DMS 273 treated with DMSO at 0.1 percent for 48 hours (cell line): ENCODE results near the gene CBFB.

ENCODE experiments used
- DNase-seq: peaks from one replicate; lab custom pipeline; 2025; lab: John Stamatoyannopoulos, UW

Gene CBFB

GRCh38 chr16:67129422-67129821 lies 100.5 kb downstream of the CBFB start:
- no peak for DNase-seq

DNA sequence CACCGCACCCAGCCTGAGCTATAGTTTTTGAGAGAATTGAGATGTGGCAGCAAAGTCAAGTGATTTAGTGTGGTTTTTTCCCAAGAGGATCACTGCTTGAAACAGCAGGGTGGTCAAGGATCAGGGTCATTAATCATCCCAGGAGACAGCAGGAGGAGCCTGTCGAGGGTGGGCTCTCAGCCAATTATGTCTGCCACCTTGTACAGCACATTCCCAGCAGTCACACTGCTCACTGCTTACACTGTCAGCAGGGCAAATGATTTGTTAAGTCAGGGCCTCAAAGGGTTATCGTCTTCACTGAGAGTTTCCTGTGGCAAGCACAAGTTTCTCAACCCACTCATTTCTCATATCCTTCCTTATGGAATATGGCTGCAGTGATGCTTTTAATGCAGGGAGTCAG lies 108.7 kb downstream of the CBFB start:
- DNase-seq = no peak

DNA sequence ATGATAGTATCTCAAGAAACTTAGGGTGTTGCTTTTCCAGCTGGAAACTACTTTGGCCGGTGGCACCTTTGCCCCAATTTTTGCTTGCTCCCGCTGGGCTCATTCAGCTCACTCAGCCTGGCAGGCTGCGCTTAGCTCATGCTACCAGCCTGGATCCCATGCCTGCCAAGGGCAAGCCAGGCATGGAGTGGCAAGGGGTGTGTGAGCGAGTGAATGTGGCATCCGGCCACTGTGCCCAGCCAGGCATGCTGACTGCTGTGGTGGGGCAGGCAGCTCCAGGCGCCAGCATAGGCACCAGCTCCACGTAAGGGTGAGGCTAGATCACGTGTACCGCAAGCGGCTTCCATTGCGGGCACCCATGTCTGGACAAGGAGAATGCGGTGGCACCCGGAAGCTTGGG lies 112.4 kb downstream of the CBFB start:
- no peak for DNase-seq

DNA sequence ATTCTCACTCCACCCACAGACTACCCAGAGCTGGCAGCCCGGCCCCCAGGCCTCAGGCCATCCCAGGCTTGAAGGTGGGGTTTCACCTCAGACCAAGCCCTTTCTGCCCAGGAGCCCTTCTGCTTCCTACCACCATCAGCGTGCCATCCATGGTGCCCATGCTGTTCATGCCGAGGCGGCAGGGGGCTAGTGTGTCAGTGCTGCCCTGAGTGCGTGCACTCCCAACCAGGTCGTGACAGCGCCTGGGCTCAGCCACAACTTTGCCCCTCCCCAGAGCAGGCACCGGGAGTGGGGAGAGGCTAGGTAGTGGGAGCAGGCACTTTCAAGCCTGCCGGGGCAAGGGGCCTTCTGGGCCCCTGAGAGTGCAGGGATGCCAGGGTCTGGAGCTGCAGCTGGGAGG lies 113.4 kb downstream of the CBFB start:
- DNase-seq = no peak

DNA sequence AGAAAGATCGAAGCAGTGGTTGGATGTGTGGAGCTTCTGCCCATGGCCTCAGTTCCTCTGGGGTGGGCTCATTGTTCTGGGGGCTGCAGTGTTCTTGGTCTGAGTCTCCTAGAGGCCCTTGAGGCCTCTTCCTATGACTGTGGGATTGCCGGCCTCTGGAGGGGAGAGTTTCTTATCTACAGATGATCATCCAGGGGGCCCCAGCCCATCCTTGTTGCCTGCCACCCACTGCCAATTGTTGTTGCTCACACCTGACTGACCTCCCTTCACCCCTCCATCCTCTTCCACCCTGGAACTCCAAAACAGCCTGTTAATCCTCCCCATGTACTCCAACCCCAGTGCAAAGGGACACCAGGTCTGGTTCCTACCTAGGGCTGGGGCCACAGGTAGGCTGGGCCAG lies 116.0 kb downstream of the CBFB start:
- DNase-seq = no peak

GRCh38 chr16:67145746-67146145 lies 116.8 kb downstream of the CBFB start:
- no peak for DNase-seq

GRCh38 chr16:67146523-67147357 lies 117.8 kb downstream of the CBFB start:
- no peak for DNase-seq

GRCh38 chr16:67147437-67148140 lies 118.6 kb downstream of the CBFB start:
- no peak for DNase-seq

DNA sequence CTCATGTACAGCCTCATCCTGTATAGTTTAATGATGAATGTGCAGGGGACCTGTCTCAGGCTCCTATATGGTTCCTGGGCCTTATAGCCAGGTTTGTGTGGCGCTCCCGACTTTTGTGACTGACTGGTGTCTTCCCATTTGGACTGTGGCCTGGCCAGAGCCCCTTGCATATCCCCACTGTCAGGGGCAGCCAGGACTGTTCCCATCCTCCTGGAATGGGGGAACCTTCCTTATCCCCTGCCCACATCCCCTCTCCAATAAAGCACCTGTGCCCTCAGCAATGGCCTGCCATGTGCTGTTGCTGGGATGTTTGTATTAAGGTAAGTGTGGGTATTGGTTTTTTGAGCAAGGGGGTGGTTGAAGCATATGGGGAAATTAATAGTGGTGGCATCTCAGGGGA lies 119.3 kb downstream of the CBFB start:
- no peak for DNase-seq

- no peak for DNase-seq
Measured at GRCh38 chr16:67148656-67149275, 119.8 kb downstream of the CBFB start.

DNA sequence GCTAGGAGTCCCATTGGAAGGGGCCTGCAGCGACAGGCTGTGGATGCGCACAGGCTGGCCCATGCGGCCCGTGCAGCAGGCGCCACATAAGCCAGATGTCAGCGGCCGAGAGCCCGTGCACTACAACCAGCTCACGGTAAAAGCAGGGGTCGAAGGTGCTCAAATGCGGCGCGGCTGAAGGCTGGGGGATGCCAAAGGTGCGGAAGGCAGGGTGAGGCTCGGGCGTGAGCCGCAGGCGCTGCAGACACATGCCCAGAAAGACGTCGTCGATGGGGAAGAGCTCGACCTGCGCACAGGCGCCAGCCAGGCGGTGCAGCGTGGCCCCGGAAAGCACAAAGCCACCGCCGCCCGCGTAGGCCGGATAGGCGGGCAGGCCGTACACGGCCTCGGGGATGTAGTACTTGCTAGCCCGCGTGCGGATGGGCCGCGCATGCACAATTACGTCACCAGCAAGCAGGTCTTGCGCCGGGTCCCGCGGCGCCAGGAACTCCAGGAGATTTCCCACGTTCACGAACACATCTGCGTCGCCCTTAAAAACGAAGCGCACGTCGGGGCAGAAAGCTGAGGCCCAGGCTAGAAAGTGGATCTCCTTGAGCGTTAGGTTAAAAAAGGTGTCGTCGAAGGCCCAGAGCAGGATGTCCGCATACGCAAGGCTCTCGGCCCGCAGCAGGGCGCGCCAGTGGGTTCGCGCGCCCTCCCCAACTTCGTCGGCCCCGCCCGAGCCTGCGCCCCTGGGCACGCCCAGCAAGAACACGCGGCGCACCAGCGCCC lies 120.5 kb downstream of the CBFB start:
- no peak for DNase-seq

DNA sequence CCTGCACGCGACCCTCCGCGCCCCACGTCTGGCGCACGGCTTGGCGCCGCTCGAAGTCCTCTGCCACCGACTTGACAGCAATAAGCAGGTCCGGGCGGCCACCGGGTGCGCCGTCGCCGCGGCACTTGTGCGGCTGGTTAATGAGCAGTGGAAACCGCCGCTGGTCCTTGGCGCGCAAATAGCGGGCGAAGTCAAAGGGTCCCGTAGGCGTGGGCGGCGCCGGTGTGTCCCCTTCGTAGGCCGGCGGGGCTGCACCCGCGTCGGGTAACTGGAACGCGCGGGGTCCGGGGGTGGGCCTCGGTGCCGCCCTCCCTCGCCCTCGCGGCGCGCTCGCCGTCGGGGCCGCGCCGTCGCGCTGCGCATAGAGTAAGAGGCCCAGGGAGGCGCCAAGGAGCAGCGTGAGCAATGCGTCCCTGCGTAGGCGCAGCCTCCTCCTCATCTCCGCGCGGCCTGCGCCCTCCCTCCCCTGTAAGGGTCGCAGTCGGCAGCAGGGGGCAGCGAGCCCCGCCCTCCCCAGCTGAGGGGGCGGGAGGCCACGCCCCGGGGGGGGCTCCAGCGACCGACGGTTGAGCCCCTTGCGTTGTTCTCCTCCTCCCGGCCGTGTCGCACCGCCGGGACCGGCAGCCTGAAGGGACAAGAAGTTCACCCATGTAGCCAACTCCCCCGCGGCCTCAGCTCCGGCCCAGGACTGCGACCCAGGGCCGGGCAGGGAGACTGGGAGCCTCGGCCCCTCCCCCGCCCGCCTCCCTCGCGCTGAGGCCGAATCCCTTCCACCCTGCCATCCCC lies 121.3 kb downstream of the CBFB start:
- DNase-seq = no peak
